HG03575 (cell line): ENCODE measurements around the gene CIAO2A.
"Not testable (repeated sequence)": the region's sequence is repeated elsewhere in the genome, so short reads cannot be mapped to it uniquely, and the experiment has no call there.

Experiments
- ATAC-seq: cut with Tn5 transposase; IDR thresholded peaks from one replicate; pipeline ENCODE4 v1.9.1; 2021; ENCODE audit not compliant: unreplicated experiment, insufficient number of reproducible peaks, low FRiP score; ENCODE audit errors: extremely low read depth

The CIAO2A gene

GRCh38 chr15:64117759-64118487, 24.3 kb upstream of the CIAO2A start:
- ATAC-seq = no peak

- no peak for ATAC-seq
These were observed 19.3 kb upstream of the CIAO2A start for GRCh38 chr15:64112904-64113303.

GRCh38 chr15:64112073-64112772, 18.6 kb upstream of the CIAO2A start:
- ATAC-seq = no peak

- no peak for ATAC-seq
These were observed 18.0 kb upstream of the CIAO2A start for GRCh38 chr15:64111679-64112050.

GRCh38 chr15:64110950-64111678, 17.5 kb upstream of the CIAO2A start:
- no peak for ATAC-seq

DNA sequence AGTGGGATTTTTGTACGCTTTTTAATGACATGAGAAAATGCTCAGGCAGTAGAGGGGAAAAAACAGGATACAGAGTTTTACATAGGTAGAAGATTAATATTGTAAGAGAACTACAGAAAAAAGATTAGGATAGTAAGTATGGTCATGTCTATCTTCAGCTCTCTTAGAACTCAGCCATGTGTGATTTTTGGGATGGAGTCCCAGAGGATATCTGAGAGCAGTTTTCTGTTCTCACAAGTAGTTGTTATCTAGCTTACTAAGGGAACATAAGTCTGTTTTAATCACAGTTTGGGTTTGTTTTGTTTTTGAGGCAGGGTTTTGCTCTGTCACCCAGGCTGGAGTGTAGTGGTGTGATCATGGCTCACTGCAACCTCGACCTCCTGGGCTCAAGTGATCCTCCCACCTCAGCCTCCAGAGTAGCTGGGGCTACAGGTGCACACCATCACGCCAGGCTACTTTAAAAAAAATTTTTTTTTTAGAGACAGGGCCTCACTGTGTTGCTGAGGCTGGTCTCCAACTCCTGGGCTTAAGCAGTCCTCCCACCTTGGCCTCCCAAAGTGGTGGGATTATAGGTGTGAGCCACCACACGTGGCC, 16.6 kb upstream of the CIAO2A start:
- ATAC-seq = not testable (repeated sequence)

DNA sequence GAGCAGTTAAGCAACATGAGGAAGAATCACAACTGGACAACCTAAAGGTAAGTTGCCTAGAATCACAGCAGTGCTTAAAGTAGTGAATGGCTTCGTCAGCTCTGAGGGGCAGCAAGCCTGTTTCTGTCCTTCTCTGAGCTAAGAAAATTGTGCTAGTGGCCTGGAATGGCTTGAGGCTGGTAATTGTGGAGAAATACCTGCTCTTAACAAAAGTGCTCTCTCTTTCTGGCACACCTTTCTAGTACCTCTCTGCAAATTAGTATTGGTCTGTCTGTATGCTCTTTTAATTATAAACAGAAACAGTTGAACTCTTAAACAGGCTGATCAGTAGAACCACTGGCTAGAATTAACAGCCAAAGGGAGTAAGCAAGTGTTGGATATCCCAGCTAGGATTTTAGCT, 13.7 kb upstream of the CIAO2A start:
- no peak for ATAC-seq

DNA sequence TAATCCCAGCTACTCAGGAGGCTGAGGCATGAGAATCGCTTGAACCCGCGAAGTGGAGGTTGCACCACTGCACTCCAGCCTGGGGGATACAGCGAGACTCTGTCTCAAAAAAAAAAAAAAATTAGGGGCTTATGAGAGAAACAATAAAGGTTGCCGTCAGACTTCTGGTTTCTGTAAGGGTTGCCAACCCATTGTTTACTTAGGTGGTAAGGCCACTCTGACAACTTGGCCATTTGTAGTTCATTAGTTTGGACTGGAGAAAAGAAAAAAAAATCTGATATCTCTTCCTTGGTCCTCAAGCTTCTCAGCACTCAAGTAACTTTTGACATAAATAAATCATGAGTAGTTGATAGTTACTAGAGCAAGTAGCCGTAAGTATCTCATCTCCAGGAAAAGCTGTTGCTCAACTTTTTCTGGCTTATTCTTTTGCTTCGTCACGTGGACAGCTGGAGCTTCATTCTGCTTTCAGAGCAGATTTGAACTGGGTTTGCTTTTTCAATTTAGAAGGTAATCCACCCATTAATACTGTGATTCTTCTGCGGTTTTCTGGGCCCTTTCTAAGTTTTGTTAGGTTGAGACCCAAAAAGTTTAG, 11.6 kb upstream of the CIAO2A start:
- ATAC-seq = no peak

- no peak for ATAC-seq
These were observed 8.9 kb upstream of the CIAO2A start for GRCh38 chr15:64102497-64102896.

GRCh38 chr15:64100958-64101357, 7.3 kb upstream of the CIAO2A start:
- no peak for ATAC-seq

DNA sequence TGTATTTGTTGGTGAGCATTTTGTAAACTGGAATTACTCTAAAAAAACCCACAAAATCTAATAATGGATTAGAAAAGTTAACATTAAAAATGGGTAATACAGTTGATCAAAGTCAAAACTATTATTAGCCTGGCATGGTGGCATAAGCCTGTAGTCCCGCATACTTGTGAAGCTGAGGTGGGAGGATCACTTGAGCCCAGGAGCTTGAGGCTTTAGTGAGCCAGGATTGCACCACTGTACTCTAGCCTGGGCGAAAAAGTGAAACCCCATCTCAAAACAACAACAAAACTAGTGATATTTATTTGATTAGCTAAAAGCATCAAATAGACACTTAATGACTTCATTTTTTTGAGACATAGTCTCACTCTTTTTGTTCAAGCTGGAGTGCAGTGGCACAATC, 5.7 kb upstream of the CIAO2A start:
- ATAC-seq = no peak

GRCh38 chr15:64096668-64097384, 3.2 kb upstream of the CIAO2A start:
- no peak for ATAC-seq

DNA sequence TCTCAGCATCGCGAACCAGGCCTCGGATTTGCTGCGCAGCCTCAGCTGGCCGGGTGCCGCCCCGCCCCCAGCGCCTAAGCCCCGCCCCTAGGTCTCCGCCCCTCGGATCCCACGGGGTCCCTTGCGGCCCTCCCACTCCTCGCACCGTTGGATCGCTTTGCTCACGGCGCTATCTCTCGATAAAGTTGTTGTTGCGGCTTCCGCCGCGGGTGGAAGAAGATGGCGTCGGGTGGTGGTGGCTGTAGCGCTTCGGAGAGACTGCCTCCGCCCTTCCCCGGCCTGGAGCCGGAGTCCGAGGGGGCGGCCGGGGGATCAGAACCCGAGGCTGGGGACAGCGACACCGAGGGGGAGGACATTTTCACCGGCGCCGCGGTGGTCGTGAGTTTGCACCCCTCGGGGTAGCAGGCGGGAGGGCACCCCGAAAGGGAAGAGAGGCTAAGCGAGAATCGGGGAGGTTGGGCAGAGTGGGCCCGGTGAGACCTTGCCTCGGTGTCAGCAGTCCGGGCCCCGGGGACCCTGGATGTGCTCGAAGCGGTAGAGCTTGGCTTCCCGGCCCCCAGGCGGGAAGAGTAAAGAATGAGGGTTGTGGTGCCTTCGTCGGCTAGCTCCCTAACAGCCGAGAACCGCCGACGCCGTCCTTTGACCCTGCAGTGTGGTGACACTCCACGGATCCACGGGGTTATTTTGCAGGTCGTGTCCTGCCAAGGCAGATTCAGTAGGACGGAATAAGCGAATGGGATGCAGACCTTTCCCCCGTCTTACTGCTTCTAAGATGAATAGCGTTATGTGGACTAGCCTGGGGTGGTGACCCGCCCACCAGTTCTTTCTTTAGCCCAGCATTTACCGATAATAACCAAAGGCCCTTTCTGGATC, 2.4 kb upstream of the CIAO2A start, which contains the start of gene SNX1:
SNX1 (plus strand) TSS at position 188 of the 873 bp plus-strand sequence; CDS start at position 220, 32 bp downstream.
- no peak for ATAC-seq

DNA sequence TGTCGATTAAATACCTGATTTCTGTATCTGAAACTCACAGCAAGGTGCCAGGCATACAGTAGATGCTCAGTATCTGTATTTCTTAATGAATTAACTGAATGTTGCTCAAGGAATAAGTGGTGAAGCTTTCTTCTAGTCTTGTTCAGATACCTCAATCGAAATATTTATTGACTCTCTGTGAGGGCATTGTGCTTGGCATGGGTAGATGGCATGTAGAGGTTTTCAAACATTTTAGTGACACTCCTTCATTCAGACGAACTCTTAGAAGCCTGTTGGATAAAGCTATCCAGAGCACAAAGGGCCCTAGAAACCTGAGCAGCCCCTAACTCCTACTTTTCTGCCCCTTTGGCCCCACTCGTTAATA, 1.8 kb upstream of the CIAO2A start:
- ATAC-seq = no peak

GRCh38 chr15:64092864-64093626, 593 bp downstream of the CIAO2A start:
- no peak for ATAC-seq

DNA sequence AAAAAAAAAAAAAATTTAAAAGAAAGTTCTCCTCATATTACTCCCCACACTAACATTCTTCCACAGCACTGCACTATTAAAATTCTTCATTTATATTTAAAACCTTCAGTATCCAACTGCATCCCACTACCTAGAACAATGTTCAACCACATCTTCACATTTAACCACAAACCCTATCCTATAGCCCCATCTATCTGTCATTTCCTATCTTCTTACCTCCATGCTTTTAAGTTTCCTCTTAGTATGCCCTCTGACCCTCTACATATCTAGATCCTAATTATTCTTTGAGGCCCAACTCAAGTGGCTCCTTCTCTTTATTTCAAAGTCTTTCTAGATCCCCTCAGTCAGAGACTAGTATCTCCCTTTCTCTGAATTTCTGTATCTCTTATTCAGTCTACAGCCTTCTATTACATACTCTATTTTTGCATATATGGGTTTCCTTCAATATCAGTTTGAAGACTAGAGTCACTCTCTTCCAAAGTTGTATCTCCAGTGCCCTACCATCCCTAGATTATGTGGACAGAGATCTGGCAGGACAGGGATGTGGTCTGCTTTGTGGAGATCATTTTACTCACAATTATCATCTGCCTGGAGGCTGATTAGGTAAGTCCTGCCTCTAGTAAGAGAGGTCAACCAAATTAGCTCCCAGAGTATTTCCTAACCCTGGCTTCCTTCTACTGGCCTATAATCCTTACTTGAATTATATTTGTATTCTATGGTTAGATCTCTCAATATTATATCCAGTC, 1.4 kb downstream of the CIAO2A start:
- no peak for ATAC-seq
